ENCODE measurements around the gene PTPRH. TPM values are rescaled to one million over a fixed set of nuclear protein-coding genes. Genes with fewer than 3 reads are reported as not detected.
A peak's percentile ranks its signal among the peaks of the same experiment; 100 is the strongest.

PTPRH gene
- total and polyA plus RNA-seq, 2 donors (not counting 1 experiment from before 2014, with no cell fraction given) = not detected

DNA sequence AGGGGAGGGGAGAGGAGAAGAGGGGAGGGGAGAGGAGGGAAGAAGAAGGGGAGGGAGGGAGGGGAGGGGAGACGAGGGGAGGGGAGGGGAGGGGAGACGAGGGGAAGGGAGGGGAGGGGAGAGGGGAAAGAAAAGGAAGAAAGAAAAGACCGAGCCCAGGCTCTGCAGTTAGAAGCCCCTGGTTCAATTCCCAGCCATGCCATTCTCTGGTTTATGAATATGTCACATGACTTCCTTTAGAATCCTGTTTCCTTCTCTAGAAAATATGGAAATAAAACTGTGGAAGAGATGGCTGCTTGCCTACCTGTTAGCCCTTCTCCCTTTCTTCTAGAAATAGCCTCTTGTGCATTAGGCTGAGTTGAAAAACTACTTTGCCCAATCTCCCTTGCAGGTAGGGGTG, 74.6 kb downstream of the PTPRH start:
- H3K27ac Mint-ChIP-seq = no peak overlapping the region
- Histone ChIP-seq H2AFZ (ENCODE audit: insufficient read depth, low read depth, low read length, poor library complexity, severe bottlenecking) (no peak overlapping the region), H3K4me2 (replicated peaks; ENCODE audit: low read depth, low read length, poor library complexity, severe bottlenecking) (no peak overlapping the region), H3K9ac (ENCODE audit: low read length) (no peak overlapping the region), H3K79me2 (ENCODE audit: control insufficient read depth, insufficient read depth, low read length) (no peaks in the 10 kb centered on the region), H3K36me3 (replicated peaks in 1 of 2; ENCODE audit: control extremely low read depth in 1 of 2, control insufficient read depth in 1 of 2, extremely low read depth in 1 of 2, insufficient read depth in 2 of 2, low read length in 1 of 2) (no peaks in the 10 kb centered on the region), H3K27ac (ENCODE audit: low read length in 2 of 2) (no peak overlapping the region), H3K4me1 (ENCODE audit: control insufficient read depth in 2 of 2, insufficient read depth in 2 of 2, low read length in 2 of 2) (peaks cover 0 to 4% of the 10 kb centered on the region in 2 donors), H3K4me3 (ENCODE audit: control extremely low read depth in 1 of 5, extremely low read depth in 1 of 5, insufficient read depth in 1 of 5, low read depth in 2 of 5, low read length in 4 of 5) (no peak overlapping the region), H3K9me3 (ENCODE audit: control extremely low read depth in 1 of 3, control insufficient read depth in 2 of 3, insufficient read depth in 1 of 3, low read length in 2 of 3) (no peaks in the 10 kb centered on the region), H4K20me1 (ENCODE audit: control insufficient read depth, insufficient read depth, low read length, poor library complexity, severe bottlenecking) (no peaks in the 10 kb centered on the region), H3K27me3 (replicated peaks in 1 of 4; ENCODE audit: control extremely low read depth in 1 of 4, control insufficient read depth in 3 of 4, insufficient read depth in 4 of 4, low read length in 3 of 4) (peaks cover 0 to 58% (median 10%) of the 10 kb centered on the region in 4 experiments)
- H3K4me1 Mint-ChIP-seq = peaks cover 6% of the 10 kb centered on the region
- peaks cover 27% of the 10 kb centered on the region for H3K27me3 Mint-ChIP-seq
- no peak overlapping the region for H3K4me3 Mint-ChIP-seq
- no peak for DNase-seq
- TF ChIP-seq, protein P1, sequence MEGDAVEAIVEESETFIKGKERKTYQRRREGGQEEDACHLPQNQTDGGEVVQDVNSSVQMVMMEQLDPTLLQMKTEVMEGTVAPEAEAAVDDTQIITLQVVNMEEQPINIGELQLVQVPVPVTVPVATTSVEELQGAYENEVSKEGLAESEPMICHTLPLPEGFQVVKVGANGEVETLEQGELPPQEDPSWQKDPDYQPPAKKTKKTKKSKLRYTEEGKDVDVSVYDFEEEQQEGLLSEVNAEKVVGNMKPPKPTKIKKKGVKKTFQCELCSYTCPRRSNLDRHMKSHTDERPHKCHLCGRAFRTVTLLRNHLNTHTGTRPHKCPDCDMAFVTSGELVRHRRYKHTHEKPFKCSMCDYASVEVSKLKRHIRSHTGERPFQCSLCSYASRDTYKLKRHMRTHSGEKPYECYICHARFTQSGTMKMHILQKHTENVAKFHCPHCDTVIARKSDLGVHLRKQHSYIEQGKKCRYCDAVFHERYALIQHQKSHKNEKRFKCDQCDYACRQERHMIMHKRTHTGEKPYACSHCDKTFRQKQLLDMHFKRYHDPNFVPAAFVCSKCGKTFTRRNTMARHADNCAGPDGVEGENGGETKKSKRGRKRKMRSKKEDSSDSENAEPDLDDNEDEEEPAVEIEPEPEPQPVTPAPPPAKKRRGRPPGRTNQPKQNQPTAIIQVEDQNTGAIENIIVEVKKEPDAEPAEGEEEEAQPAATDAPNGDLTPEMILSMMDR (IDR thresholded peaks at IDR 0.05) = no peak
- no peak for TF ChIP-seq EZH2 (IDR thresholded peaks at IDR 0.05; ENCODE audit: borderline replicate concordance, insufficient read depth, low read depth, low read length, poor library complexity, severe bottlenecking)
- ChIA-PET CTCF (no interaction called here), POLR2A (no interaction called here)
- H3K9me3 Mint-ChIP-seq (ENCODE audit: insufficient read depth) = no peaks in the 10 kb centered on the region
- no CpG with 5 or more reads among the region's 3 CpGs for WGBS (ENCODE audit: insufficient coverage)
- ATAC-seq (ENCODE audit: low read depth) = no peak
- intact Hi-C loops (cut with micrococcal nuclease) = no loop called here

DNA sequence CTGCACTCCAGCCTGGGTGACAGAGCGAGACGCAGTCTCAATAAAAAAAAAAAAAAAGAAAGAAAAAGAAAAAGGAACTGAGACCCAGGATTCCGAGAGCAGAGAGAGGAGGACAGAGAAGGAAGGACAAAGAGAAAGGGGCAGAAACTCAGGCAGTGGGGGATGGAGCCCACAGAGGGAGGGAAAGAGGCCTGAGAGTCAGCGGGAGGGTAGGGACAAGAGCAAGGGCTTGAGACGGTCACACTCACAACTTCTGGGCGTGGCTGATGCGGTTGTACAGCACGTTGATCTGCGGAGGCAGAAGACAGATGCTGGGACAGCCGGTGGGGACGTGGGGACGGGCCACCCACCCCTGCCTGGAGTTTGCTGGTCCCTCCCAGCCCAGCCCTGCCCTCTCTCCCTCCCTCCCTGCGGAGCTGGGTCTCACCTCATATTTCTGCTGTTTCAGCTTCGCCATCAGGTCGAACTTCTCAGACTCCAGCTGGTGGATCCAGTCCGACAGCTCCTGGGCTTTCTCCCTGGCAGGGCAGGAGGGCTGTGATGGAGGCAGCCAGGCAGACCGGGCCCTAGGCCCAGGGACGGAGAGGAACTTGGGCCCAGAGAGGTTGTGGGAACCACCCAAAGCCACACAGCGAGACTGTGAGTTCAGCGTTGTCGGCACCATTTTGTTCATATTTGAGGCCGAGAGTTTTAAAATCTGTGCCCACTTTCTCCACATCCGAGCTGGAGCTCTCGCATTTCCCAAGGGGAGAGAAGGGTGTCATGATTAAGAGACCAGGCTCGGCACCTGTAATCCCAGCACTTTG, 75.5 kb downstream of the PTPRH start:
- ATAC-seq (ENCODE audit: low read depth) (peak; percentile 24), DNase-seq (peak; percentile 41)
- H4K20me1 ChIP-seq (ENCODE audit: control insufficient read depth, insufficient read depth, low read length, poor library complexity, severe bottlenecking) = no peaks in the 10 kb centered on the region
- H3K27me3 ChIP-seq (replicated peaks in 1 of 4; ENCODE audit: control extremely low read depth in 1 of 4, control insufficient read depth in 3 of 4, insufficient read depth in 4 of 4, low read length in 3 of 4) = peaks cover 0 to 56% (median 13%) of the 10 kb centered on the region in 4 experiments
- no peaks in the 10 kb centered on the region for H3K9me3 ChIP-seq (ENCODE audit: control extremely low read depth in 1 of 3, control insufficient read depth in 2 of 3, insufficient read depth in 1 of 3, low read length in 2 of 3)
- no peaks in the 10 kb centered on the region for H3K9me3 Mint-ChIP-seq (ENCODE audit: insufficient read depth)
- H3K79me2 ChIP-seq (ENCODE audit: control insufficient read depth, insufficient read depth, low read length) = no peaks in the 10 kb centered on the region
- peaks cover 6% of the 10 kb centered on the region for H3K4me1 Mint-ChIP-seq
- intact Hi-C loops (cut with micrococcal nuclease) = no loop called here
- H3K4me1 ChIP-seq (ENCODE audit: control insufficient read depth in 2 of 2, insufficient read depth in 2 of 2, low read length in 2 of 2) = peaks cover 0 to 4% of the 10 kb centered on the region in 2 donors
- H2AFZ ChIP-seq (ENCODE audit: insufficient read depth, low read depth, low read length, poor library complexity, severe bottlenecking) = no peak overlapping the region
- H3K4me2 ChIP-seq (replicated peaks; ENCODE audit: low read depth, low read length, poor library complexity, severe bottlenecking) = peak overlapping the region; percentile 37
- H3K9ac ChIP-seq (ENCODE audit: low read length) = no peak overlapping the region
- ChIA-PET CTCF (interaction anchor here (0.6 to 1.8 kb wide), 3 partner anchors 7 to 682 kb away, joined by 3 to 8 read pairs (median 3); no protein-coding TSS in a partner anchor), POLR2A (interaction anchor here (0.6 kb wide), 1 partner anchor 275 kb away, joined by 5 read pairs; no protein-coding TSS in a partner anchor)
- no peak overlapping the region for H3K27ac Mint-ChIP-seq
- peak overlapping the region; percentile 45 for H3K4me3 Mint-ChIP-seq
- H3K4me3 ChIP-seq (ENCODE audit: control extremely low read depth in 1 of 5, extremely low read depth in 1 of 5, insufficient read depth in 1 of 5, low read depth in 2 of 5, low read length in 4 of 5) = no peak overlapping the region
- no peaks in the 10 kb centered on the region for H3K36me3 ChIP-seq (replicated peaks in 1 of 2; ENCODE audit: control extremely low read depth in 1 of 2, control insufficient read depth in 1 of 2, extremely low read depth in 1 of 2, insufficient read depth in 2 of 2, low read length in 1 of 2)
- H3K27ac ChIP-seq (ENCODE audit: low read length in 2 of 2) = no peak overlapping the region
- 70% methylated on average over 19 of the region's 25 CpGs for WGBS (ENCODE audit: insufficient coverage)
- no peak for TF ChIP-seq EZH2 (IDR thresholded peaks at IDR 0.05; ENCODE audit: borderline replicate concordance, insufficient read depth, low read depth, low read length, poor library complexity, severe bottlenecking)
- TF ChIP-seq, protein P1 (IDR thresholded peaks at IDR 0.05) = no peak
- H3K27me3 Mint-ChIP-seq = peaks cover 28% of the 10 kb centered on the region

All from B cell (primary cell).